ENCODE measurements around the gene CCDC160. TPM values are rescaled to one million over a fixed set of nuclear protein-coding genes. Genes with fewer than 3 reads are reported as not detected.

Gene CCDC160
- total RNA-seq = 0.21 and 0.23 TPM in 2 replicates

GRCh38 chrX:134236626-134237614 is at the start of gene CCDC160:
TSS of gene CCDC160 (plus strand) at chrX:134237182. CDS start at chrX:134244801, 7,619 bp downstream.

Other genes with a start within 250 kb of the CCDC160 start
- gene PHF6, start 136.1 kb downstream of the CCDC160 start, total RNA-seq = 17.2 and 23.7 TPM in 2 replicates
- 13.6 and 18.6 TPM in 2 replicates for gene HPRT1, start 223.0 kb downstream of the CCDC160 start, total RNA-seq

Measured in airway epithelial cell (primary cell).